Neural cell (in vitro differentiated cells): ENCODE data around the gene ATP10D.

Source experiments
- TF ChIP-seq, protein P1 (sequence below): fragments of 450-650 bp; IDR thresholded peaks from 2 replicates; pipeline ENCODE4 v1.5.1; 2014; ENCODE audit warnings: antibody characterized with exemption, mild to moderate bottlenecking, moderate library complexity; ENCODE audit not compliant: poor library complexity, severe bottlenecking
- TF ChIP-seq, protein P2 (sequence below): IDR thresholded peaks from 2 replicates; pipeline ENCODE4 v1.6.1; 2012; ENCODE audit warnings: borderline replicate concordance

DNA sequence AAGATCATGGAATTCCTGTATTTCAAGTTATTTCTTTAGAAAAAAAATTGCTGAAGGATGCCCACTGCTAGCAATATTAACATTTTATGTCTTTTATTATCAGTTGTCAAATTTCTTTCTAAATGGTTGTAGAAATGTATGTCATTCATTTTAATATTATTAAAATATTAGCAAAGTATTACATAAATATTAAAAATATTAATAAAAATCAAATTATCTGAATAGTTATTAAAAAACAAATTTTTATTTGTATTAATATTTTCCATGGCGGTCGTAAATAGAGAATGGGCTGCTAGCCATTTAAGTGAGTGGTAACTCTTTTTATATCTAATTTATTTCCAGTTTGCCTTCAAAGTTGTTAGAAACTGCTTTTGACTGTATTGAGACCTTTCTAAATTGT is 72.2 kb downstream of the ATP10D start:
- TF ChIP-seq, protein P1, sequence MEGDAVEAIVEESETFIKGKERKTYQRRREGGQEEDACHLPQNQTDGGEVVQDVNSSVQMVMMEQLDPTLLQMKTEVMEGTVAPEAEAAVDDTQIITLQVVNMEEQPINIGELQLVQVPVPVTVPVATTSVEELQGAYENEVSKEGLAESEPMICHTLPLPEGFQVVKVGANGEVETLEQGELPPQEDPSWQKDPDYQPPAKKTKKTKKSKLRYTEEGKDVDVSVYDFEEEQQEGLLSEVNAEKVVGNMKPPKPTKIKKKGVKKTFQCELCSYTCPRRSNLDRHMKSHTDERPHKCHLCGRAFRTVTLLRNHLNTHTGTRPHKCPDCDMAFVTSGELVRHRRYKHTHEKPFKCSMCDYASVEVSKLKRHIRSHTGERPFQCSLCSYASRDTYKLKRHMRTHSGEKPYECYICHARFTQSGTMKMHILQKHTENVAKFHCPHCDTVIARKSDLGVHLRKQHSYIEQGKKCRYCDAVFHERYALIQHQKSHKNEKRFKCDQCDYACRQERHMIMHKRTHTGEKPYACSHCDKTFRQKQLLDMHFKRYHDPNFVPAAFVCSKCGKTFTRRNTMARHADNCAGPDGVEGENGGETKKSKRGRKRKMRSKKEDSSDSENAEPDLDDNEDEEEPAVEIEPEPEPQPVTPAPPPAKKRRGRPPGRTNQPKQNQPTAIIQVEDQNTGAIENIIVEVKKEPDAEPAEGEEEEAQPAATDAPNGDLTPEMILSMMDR: no peak
- TF ChIP-seq, protein P2, sequence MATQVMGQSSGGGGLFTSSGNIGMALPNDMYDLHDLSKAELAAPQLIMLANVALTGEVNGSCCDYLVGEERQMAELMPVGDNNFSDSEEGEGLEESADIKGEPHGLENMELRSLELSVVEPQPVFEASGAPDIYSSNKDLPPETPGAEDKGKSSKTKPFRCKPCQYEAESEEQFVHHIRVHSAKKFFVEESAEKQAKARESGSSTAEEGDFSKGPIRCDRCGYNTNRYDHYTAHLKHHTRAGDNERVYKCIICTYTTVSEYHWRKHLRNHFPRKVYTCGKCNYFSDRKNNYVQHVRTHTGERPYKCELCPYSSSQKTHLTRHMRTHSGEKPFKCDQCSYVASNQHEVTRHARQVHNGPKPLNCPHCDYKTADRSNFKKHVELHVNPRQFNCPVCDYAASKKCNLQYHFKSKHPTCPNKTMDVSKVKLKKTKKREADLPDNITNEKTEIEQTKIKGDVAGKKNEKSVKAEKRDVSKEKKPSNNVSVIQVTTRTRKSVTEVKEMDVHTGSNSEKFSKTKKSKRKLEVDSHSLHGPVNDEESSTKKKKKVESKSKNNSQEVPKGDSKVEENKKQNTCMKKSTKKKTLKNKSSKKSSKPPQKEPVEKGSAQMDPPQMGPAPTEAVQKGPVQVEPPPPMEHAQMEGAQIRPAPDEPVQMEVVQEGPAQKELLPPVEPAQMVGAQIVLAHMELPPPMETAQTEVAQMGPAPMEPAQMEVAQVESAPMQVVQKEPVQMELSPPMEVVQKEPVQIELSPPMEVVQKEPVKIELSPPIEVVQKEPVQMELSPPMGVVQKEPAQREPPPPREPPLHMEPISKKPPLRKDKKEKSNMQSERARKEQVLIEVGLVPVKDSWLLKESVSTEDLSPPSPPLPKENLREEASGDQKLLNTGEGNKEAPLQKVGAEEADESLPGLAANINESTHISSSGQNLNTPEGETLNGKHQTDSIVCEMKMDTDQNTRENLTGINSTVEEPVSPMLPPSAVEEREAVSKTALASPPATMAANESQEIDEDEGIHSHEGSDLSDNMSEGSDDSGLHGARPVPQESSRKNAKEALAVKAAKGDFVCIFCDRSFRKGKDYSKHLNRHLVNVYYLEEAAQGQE: no peak
